Activated CD8-positive, alpha-beta memory T cell treated with anti-CD3 and anti-CD28 coated beads for 48 hours (primary cell): ENCODE measurements around the gene UFSP1.
"Not testable (repeated sequence)": the region's sequence is repeated elsewhere in the genome, so short reads cannot be mapped to it uniquely, and the experiment has no call there.

Source experiments
- DNase-seq, 3 experiments: peaks; one replicate each; pipeline ENCODE4 v3.0.0-alpha.2; 2020; ENCODE audit warnings: low read depth in 2 of 3, low spot score in 2 of 3

UFSP1 gene

DNA sequence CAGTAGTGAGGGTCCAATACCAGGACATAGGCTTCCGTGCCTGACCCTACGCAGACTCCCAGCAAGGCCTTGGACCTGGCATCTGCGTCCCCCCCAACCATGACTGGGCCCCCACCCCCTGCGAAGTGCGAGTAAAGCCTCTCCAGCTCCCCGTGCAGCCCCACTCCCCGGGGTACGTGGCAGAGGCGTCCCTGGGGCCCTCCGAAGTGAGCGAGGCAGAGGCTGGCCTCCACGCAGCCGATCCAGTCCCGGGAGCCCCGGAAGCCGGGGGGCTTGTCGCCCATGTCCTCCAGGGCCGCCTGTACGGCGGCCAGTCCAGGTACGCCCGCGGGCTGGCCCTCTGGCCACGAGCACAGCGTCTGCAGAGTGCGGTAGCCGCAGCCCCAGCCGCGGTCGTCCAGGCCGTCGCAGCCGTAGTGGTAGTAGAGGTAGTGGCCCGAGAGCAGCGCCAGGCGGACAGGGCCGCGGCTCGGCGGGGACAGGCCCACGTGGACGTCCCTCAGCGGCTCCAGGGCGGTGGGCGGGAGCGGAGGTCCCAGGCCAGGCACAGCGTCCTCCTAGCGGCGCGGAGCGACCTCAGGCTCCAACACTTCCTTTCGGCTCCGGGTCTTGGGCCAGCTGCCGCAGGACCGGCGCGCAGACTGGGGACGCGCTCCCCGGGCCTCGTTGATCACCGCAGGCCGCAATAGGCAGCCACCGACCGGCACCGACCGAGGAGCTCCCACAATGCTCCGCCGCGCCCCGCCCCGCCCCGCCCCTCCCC lies at the start of gene UFSP1:
UFSP1 (minus strand) TSS at position 728 of the 763 bp plus-strand sequence; CDS start at position 284, 444 bp downstream.
- peak in 1 of 3 experiments; percentile 43 for DNase-seq

DNA sequence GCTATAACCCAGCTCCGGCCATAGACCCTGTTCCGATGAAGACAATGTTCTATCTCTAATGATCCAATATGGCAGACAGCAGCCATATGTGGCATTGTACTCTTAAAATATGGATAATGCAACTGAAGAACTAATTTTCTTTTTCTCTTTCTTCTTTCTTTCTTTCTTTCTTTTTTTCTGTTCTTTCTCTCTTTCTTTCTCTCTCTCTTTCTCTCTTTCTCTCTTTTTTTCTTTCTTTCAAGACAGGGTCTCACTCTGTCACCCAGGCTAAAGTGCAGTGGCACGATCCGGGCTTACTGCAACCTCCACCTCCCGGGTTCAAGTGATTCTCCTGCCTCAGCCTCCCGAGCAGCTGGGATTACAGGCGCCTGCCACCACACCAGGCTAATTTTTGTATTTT lies 46.7 kb upstream of the UFSP1 start:
- not testable (repeated sequence) for DNase-seq

DNA sequence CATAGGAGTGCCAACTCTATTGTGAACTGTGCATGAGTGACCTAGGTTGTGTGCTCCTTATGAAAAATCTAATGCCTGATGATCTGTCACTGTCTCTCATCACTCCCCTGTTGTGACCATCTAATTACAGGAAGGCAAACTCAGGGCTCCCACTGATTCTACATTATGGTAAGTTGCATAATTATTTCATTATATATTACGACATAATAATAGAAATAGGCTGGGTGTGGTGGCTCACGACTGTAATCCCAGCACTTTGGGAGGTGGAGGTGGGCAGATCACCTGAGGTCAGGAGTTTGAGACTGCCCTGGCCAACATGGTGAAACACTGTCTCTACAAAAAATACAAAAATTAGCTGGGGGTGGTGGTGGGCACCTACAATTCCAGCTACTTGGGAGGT lies 45.9 kb upstream of the UFSP1 start:
- not testable (repeated sequence) for DNase-seq

DNA sequence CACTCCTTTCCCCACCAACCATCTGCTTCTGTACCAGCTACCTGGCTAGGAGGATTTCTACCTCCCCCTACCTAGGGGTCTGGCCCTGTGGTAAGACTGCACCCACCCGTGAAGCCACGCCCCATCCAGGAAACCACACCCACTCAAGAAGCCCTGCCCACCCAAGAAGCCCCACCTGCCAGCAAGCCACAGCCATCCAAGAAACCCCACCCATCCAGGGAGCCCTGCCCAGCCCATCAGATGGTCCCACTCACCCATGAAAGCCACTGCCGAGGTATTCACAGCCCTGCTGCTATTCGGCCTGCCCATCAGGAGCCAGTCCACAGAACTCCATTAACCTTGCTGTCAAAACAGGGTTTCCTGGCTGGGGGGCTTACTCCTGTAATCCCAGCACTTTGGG lies 44.2 kb upstream of the UFSP1 start:
- no peak for DNase-seq

DNA sequence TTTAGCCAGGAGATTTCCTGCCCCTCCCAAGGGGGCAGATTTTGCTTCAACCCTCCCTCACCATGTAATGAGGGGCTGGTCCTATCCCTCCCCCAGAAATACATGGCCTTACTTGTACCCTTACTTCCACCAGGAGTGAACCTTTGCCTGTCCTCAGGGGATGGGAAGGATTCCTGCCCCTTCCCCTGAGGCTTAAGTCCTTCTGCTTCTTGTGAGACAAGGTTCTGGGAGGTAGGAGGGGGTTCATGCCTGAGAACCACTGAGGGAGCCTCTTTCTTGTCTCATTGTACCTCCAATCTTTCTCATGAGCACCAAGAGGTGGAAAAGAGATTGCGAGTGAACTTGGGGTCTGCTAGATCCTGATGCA lies 40.3 kb upstream of the UFSP1 start:
- no peak for DNase-seq

DNA sequence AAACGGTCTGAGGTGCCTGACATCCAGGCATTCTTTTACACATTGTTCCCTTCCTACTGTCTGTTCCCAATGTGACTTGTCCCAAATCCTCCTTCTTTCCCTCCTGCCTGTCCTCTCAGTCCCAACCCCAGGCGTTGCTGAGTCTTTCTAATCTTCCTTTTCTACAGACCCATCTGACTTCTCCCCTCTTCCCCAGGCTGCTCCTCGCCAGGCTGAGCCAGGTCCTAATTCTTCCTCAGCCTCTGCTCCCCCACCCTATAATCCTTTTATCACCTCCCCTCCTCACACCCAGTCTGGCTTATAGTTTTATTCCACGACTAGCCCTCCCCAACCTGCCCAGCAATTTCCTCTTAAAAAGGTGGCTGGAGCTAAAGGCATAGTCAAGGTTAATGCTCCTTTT lies 34.1 kb upstream of the UFSP1 start:
- DNase-seq = not testable (repeated sequence)

DNA sequence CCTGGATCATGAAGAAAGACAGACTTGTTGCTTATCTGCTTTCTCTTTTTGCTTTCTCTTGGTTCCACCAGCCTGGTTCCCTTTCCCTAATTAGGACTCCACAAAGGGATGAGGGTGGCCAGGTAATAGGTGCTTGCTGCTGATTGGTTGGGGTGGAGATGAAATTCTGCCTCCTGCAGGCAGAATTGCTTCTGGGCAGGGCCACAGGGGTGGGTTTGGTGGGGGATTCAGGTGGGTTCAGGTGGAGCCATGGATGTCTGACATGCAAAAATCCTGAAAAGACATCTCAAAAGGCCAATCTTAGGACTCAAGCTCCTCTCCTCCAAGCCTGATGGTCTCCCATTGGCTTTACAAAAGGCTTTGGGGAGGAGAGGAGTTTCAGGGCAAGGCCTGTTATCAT lies 31.5 kb upstream of the UFSP1 start:
- no peak for DNase-seq

DNA sequence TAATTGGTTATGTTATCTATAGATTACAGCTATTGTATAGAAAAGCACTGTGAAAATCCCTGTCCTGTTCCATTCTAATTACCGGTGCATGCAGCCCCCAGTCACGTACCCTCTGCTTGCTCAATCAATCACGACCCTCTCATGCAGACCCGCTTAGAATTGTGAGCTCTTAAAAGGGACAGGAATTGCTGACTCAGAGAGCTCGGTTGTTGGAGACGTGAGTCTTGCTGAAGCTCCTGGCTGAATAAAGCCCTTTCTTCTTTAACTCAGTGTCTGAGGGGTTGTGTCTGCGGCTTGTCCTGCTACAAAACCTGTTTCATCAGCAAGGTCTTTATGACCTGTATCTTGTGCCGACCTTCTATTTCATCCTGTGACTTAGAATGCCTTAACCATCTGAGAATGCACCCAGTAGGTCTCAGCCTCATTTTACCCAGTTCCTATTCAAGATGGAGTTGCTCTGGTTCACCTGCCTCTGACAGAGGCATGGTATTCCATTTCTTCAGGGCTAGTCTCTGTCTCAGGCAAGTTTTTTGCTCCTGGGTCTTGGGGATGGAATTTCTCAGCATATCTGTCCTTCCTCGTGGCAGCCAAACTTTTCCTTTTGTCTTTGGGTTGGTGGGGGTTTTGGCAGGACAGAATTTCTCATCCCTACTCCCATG lies 30.4 kb upstream of the UFSP1 start:
- not testable (repeated sequence) for DNase-seq

DNA sequence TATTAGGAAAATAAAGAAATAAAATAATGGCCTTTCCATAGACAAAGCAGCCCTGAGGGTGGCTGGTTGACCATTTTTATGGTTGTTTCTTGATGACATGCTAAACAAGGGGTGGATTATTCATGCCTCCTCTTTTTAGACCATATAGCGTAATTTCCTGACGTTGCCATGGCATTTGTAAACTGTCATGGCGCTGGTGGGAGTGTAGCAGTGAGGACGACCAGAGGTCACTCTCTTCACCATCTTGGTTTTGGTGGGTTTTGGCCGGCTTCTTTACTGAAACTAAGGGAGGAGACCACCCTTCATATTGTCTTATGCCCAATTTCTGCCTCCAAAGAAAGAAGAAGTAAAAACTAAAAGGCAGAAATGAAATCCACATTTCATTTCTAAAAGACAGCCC lies 29.8 kb upstream of the UFSP1 start:
- DNase-seq = not testable (repeated sequence)

DNA sequence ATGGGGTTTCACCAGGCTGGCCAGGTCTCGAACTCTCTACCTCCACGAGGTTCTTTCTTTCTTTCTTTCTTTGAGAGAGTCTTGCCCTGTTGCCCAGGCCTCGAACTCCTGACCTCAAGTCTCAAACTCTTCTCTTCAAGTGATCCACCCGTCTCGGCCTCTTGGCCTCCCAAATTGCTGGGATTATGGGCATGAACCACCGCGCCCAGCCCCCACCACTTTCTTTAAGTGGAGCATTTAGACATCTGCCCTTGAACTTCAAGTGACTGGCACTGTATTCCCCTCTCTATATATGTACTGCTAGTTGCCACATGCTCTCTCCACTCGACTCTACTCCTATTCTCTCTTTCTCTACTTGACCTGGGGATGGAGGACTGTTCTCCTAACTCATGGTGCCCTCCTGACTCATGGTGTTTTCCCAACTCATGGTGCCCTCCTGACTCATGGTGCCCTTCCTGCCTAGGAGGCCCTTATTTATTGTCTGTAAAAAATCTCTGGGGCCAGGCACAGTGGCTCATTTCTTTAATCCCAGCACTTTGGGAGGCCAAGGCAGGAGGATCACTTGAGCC lies 25.4 kb upstream of the UFSP1 start:
- DNase-seq = no peak

DNA sequence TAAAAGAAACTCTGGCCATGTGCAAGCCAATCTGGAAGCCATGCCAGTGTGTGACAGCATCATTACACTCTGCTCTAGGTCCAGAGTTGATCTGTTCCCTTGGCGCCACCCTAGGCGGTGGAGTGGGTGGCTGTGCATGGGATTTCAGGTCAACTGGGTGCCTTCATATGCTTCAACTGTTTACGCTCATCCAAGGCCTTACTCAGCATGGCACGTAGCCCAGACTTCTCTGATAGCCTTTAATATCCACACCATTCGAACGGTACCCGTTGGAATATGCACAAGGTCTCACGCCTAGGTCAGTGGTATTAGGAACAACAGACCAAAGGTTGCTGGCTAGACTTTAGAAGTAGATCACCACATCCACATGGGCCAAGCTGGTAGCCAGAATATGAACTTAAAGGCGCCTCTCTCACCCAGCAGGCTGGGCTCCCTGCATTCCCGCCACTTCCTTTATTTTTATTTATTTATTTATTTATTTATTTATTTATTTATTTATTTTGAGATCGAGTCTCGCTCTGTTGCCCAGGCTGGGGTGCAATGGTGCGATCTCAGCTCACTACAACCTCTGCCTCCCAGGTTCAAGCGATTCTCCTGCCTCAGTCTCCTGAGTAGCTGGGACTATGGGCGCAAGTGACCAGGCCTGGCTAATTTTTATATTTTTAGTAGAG lies 24.8 kb upstream of the UFSP1 start:
- no peak for DNase-seq

DNA sequence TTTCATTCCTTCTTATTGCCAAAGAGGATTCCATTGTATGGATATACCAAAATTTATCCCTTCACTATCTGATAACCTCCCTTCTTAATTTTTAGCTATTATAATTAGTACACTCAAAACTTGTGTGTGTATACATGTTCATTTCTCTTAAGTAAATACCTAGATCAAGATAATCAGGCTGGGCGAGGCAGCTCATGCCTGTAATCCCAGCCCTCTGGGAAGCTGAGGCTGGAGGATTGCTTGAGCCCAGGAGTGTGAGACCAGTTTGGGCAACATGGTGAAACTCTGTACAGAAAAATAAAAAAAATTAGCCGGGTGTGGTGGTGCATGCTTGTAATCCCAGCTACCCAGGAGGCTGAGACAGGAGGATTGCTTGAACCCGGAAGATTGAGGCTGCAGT lies 22.0 kb upstream of the UFSP1 start:
- DNase-seq = no peak

DNA sequence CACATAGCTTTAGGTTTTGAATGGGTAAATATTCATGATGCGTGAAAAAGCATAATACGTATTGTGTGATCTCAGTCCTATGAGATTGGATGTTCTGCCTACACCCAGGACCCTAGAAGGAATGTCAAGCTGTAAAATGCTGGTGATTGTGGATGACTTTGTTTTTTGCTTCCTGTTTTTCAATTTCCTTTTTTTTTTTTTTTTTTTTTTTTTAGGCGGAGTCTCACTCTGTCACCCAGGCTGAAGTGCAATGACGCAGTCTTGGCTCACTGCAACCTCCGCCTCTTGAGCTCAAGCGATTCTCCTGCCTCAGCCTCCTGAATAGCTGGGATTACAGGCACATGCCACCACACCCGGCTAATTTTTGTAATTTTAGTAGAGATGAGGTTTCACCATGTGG lies 20.9 kb upstream of the UFSP1 start:
- not testable (repeated sequence) for DNase-seq

DNA sequence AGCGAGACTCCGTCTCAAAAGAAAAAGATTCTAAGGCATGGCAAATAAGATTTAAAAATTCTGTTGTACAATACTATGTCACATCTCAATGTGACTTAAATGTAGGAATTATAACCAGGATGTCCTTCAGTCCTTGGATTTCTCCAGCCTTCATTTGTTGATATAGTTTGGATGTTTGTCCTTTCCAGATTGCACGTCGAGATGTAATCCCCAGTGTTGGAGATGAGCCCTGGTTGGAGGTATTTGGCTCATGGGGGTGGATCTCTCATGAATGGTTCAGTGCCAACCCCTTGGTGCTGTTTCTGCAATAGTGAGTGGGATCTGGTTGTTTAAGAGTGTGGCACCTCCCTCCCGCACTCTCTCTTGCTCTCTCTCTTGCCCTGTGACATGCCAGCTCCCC lies 19.0 kb upstream of the UFSP1 start:
- no peak for DNase-seq

DNA sequence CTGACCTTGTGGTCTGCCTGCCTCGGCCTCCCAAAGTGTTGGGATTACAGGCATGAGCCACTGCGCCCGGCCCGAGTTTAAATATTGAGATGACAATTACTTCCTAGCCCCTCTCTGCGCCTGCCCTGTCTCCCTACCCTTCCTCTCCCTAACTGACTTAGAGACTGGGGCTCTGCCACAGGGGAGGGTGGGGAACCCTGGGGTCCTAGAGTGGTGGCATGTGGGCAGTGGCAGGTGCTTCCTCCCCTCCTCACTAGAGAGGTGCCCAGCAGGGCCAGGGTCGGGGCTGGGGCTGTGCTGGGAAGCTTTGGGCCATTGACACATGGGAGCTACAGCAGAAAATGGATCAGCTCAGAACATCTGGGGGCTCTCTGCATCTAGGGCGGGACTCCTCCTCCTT lies 13.1 kb upstream of the UFSP1 start:
- DNase-seq = no peak

DNA sequence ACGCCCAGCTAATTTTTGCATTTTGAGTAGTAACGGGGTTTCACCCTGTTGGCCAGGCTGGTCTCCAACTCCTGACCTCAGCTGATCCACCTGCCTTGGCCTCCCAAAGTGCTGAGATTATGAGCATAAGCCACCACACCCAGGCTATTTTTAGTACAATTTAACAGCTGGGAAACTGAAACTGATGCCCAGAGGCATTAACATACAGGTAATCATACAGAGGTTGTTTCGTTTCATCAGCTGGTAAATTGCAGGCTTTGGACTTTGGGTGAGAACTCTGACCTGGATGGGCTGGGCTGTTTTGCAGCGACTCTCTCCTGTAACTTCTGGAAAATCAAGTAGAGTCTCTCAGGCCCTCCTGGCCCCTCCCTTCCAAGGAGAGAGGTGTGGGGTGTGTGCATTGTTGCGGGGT lies 12.4 kb upstream of the UFSP1 start:
- no peak for DNase-seq

DNA sequence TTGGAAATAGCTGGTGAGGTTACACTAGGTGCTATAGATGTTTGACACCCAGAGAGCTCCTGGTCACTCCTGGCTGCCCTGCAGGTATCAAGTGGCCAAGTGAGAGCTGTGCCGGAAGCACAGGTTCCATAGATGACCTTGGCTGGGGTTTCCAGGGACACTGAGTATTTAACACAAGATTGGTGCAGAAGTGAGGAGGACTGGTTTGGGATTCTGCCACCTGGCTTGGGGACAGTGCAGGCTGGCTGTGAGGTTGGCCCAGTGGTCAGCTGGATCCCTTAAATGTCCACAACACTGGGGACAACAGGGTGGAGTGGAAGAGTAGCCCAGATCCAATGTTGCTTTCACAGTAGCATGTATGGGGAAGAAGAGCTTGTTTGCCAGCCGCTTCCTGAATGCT lies 11.5 kb upstream of the UFSP1 start:
- no peak for DNase-seq

DNA sequence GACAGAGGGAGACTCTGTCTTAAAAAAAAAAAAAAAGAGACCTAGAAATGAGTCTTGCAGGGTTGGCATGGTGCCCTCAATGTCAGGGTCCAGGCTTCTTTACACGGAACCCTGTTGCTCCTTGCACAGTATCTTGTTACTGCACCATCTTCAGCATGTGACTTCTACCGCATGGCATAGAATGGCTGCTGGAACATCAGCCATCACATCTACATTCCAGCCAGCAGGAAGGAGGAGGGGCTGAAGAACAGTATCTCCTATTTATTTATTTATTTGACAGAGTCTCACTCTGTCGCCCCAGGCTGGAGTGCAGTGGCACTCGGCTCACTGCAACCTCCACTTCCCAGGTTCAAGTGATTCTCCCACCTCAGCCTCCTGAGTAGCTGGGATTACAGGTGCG lies 9.9 kb upstream of the UFSP1 start:
- DNase-seq = no peak

DNA sequence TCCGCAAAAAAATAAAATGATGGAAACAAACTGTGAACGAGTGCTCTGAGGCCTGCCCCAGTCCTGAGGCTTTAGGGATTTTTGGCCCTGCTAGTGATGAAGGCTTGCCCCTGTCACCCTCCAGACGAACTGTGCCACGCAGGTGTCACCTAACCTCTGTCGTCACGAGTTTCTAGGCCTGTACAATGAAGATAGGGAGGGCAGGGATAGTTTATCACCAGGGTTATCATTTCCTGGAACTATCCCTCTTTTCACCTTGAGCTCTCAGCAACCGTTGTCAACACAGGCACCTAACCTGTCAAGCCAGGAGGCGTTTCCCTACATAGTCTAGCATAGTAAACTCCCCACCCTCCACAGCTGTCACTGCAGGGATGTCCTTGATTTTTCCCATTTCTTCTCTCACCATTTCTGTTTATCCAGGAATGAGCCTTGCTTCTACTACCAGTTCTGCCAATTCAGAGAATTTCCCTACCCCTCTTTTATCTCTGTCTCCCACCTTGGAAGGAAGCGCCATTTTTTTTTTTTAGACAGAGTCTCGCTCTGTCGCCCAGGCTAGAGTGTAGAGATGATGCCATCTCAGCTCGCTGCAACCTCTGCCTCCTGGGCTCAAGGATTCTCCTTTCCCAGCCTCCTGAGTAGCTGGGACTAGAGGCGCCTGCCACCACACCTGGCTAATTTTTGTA lies 8.4 kb upstream of the UFSP1 start:
- DNase-seq = no peak

DNA sequence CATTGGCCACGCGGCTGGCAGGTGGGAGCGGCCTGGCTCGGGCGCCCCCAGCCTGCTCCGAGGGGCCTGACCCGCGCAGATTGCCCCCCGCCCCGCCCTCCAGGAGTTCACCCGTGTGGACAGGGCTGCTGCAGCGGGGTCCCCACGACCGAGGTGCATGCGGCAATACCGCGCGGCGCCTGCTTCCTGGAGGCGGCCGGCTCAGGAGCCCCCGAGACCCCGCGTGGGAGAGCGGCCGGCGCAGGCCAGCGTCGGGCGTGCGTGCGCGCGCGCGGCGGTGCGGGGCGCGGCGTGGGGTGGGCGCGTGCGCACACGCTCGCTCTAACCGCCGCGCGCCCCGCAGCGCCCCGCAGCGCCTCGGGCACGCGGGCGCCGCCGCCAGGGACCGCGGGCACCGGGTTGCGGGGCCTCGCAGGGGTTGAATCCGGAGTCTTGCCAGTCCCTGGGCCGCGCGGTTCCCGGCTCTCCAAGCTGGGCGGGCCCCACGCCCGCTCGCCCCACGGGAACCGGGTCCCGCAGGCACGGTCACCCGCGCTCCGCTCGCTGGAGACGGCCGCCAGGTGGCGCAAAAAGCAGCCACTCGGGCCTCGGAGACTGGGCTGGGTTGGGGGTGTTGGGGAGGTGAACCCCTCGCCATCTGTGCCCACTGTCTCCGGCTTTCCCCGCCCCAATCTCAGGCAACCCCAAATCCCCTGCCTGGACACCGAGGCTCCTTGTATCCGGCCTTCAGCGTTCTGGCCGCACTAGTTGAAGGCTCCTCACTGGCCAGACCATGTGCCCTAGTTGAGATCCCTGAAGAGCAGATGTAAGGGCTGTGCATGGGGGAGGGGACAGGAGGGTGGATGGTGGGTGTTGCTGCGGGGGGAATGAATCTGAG lies 7.5 kb upstream of the UFSP1 start:
- DNase-seq = no peak
